HG02623 (cell line): ENCODE data around the gene TCEA2.

Source experiments
- ATAC-seq: cut with Tn5 transposase; IDR thresholded peaks from one replicate; pipeline ENCODE4 v1.9.1; 2021; ENCODE audit warnings: moderate library complexity; ENCODE audit not compliant: unreplicated experiment

TCEA2 gene

GRCh38 chr20:64035066-64035932, 27.7 kb upstream of the TCEA2 start:
- ATAC-seq: no peak

DNA sequence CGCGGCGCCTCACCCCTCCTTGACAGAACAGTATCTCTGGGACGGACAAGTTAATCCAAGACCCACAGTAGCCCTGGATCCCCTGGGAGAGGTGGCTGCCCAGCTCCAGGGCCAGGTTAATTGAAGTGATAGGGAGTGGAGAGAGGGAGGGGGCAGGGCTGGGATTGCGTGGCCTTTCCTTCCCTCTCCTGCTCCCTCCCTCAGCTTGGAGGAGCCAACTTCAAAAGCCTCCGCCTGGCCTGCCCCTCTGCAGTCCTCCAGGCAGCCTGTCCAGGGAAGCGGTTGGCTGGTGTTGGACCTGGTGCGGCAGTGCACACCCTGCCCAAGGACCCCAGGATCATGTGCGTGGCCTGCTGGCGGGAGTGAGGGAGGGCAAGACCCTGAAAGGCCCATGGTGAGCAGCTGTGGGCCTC, 27.1 kb upstream of the TCEA2 start, which contains the start of gene C20orf204:
Gene C20orf204 (plus strand): TSS at position 250 of the 413 bp plus-strand sequence. CDS start 142 bp downstream, at position 392.
- ATAC-seq: no peak

- ATAC-seq: no peak
Observed at GRCh38 chr20:64036346-64037198, 26.4 kb upstream of the TCEA2 start.

DNA sequence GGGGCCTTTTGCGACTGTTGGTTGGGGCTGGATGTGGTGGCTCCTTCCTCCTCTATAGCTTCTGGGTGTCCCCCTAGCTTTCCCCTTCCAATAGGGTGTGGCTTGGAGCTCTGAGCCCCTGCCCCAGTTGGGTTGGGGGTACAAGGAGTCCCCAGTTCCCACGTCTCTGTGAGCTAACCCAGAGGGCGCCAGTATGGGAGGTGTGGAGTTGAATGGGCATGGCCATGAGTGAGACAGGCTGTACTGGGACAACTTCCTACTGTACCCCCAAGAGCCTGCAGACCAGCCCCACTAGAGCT, 25.9 kb upstream of the TCEA2 start:
- no peak for ATAC-seq

GRCh38 chr20:64037498-64038213, 25.3 kb upstream of the TCEA2 start:
- no peak for ATAC-seq

- peak; percentile 11 for ATAC-seq
Observed at GRCh38 chr20:64038224-64038564, 24.8 kb upstream of the TCEA2 start.

DNA sequence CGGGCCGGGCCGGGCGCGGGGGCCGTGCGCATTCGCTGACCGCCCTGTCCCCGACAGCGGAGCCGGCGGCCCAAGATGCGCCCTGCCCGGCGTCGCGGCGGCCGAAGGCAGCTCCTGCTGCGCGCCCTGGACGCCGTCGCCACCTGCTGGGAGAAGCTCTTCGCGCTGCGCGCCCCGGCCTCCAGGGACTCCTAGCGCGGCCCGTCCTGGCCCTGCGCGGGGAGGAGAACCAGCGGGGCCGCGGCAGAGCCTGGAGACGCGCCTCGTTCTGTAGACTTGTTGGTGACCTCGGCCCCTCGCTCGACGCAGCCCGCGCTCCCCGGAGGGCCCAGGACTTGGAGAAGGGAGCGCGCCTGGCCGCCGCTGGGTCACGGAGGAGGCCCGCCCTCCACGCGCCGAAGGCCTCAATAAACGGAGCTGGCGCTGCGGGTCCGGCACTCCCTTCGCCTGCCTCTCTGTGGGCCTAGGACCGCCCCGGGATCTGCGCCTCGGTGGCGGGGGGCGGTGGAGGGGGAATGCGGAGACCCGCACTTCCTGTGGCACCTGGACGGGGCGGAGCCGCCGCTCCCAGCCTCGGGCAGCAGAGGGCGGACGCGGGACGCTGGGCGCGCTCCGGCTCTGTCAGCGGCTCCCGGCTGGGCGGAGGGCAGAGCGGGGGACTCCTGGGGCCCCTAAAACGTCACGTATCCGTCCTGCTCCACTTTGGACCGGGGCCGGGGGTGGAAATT, 24.3 kb upstream of the TCEA2 start:
- ATAC-seq: peak; percentile 39

DNA sequence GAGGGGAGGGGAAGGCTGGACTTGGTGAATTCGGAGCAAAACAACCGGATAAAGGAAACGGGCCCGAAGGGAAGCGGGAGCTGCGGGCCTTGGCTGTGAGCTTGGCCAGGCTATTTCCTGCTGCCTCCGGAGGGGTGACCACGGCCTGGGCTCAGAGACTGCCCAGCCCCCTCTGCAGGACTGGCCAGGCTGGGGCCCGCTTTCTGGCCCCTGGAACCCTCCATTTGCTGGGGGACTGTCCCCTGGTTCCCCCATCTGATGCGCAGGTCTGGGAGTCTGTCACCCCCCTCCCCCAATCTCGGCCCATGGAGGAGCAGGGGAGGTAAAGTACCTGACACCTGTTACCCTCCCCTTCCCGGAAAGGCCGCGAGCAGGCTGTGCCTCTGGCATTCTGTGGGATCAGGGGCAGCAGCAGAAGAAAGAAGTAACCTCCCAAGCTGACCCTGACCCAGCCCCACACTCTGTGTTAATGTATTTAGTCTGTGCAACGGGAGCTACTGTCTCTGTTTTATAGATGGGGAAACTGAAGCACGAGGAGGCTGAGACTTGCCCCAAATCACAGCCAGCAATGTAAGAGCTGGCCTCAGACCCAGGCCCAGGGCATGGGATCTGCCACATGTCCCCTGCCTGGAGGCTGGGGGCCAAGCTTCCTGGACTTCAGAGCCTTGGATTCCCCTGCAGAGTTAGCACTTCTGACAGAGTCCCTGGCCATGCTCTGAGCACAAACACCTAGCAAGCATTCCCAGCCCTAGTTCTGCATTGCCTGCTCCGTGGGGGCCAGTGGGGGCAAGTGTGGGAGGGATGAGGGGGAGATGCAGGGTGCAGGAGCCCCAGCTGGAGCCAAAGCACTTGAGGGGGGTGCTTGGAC, 23.5 kb upstream of the TCEA2 start:
- ATAC-seq: no peak

- ATAC-seq: no peak
Observed at GRCh38 chr20:64040231-64041039, 22.6 kb upstream of the TCEA2 start.

- ATAC-seq: no peak
Observed at GRCh38 chr20:64041040-64041780, 21.8 kb upstream of the TCEA2 start.

DNA sequence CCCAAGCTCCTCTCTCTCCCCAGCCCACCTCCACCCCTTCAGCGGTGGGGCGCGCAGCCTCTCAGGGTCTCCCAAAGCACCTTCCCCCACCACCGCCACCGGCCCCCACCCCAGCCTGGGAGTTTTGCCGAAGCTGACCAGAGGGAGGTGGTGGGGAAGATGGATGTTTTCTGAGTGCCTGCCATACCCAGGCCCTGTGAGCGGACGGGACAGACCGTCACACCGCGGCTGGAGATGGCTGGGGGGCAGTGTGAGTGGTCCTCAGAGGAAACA, 21.3 kb upstream of the TCEA2 start:
- ATAC-seq: no peak

- ATAC-seq: no peak
Observed at GRCh38 chr20:64042054-64042781, 20.8 kb upstream of the TCEA2 start.

GRCh38 chr20:64043768-64044167, 19.2 kb upstream of the TCEA2 start:
- ATAC-seq: no peak

GRCh38 chr20:64044484-64045247, 18.3 kb upstream of the TCEA2 start:
- no peak for ATAC-seq

GRCh38 chr20:64045346-64046011, 17.5 kb upstream of the TCEA2 start:
- no peak for ATAC-seq

- no peak for ATAC-seq
Observed at GRCh38 chr20:64047046-64047389, 16.0 kb upstream of the TCEA2 start.

- ATAC-seq: no peak
Observed at GRCh38 chr20:64047968-64048401, 15.0 kb upstream of the TCEA2 start.
